CD4-positive, alpha-beta T cell (primary cell): ENCODE results near the gene ACTRT3. TPM values are rescaled to one million over a fixed set of nuclear protein-coding genes. Genes with fewer than 3 reads are reported as not detected.

Source experiments
- ATAC-seq: fragments of 200-7000 bp; cut with Tn5 transposase; one replicate; pipeline ENCODE4 v1.10.0; 2022; ENCODE audit warnings: mild to moderate bottlenecking; ENCODE audit not compliant: poor library complexity
- CTCF ChIA-PET: fragments of 350-600 bp; sonication (Branson Sonifier 250); formaldehyde crosslinking; loops from one replicate; lab custom pipeline; 2021; ENCODE audit warnings: antibody characterized with exemption, inconsistent platforms; lab: Charles Lee
- POLR2A ChIA-PET: fragments of 350-600 bp; sonication (Branson Sonifier 250); formaldehyde crosslinking; loops from one replicate; lab custom pipeline; 2021; ENCODE audit warnings: antibody characterized with exemption, inconsistent platforms; lab: Charles Lee
- DNase-seq, 14 experiments: peaks; one replicate each; pipeline ENCODE4 v3.0.0-alpha.2; 2013 to 2020; ENCODE audit warnings: mixed read lengths in 2 of 14
- H3K27ac ChIP-seq, 2 donors: one replicate each; pipeline versions ENCODE4 v1.5.1 to v1.7.0; 2013; ENCODE audit warnings: low read length in 2 of 2, low read depth in 1 of 2, mild to moderate bottlenecking in 1 of 2
- H3K27me3 ChIP-seq, 2 experiments: 1 replicate in 1 of 2; 2 replicates in 1 of 2; pipeline versions ENCODE4 v1.6.1 to v1.7.0; 2013; ENCODE audit warnings: low read length in 2 of 2, control low read depth in 1 of 2, mild to moderate bottlenecking in 1 of 2, moderate library complexity in 1 of 2; ENCODE audit not compliant: insufficient read depth in 2 of 2, control insufficient read depth in 1 of 2
- H3K36me3 ChIP-seq: one replicate; pipeline ENCODE4 v1.6.1; 2013; ENCODE audit warnings: low read length, control low read depth; ENCODE audit not compliant: insufficient read depth
- H3K4me1 ChIP-seq: one replicate; pipeline ENCODE4 v1.6.1; 2013; ENCODE audit warnings: low read length, control low read depth; ENCODE audit not compliant: insufficient read depth
- H3K4me3 ChIP-seq: one replicate; pipeline ENCODE4 v1.5.1; 2013; ENCODE audit warnings: mild to moderate bottlenecking, low read length, moderate library complexity
- H3K9me3 ChIP-seq, 2 experiments: 1 replicate in 1 of 2; 2 replicates in 1 of 2; pipeline versions ENCODE4 v1.6.1 to v1.7.0; 2013; ENCODE audit warnings: low read length in 2 of 2, mild to moderate bottlenecking in 2 of 2, control low read depth in 1 of 2, moderate library complexity in 1 of 2; ENCODE audit not compliant: control insufficient read depth in 1 of 2, insufficient read depth in 1 of 2
- H3K27ac Mint-ChIP-seq: one replicate; pipeline ENCODE4 v1.8.0; 2020; ENCODE audit warnings: mixed read lengths
- H3K27me3 Mint-ChIP-seq: one replicate; pipeline ENCODE4 v1.8.0; 2021; ENCODE audit warnings: mixed read lengths
- H3K36me3 Mint-ChIP-seq: one replicate; pipeline ENCODE4 v1.8.0; 2021; ENCODE audit warnings: low read depth, mixed read lengths
- H3K4me1 Mint-ChIP-seq: one replicate; pipeline ENCODE4 v1.8.0; 2021; ENCODE audit warnings: low read depth, mixed read lengths
- H3K4me3 Mint-ChIP-seq: one replicate; pipeline ENCODE4 v1.8.0; 2020; ENCODE audit warnings: mild to moderate bottlenecking, mixed read lengths
- H3K9me3 Mint-ChIP-seq: one replicate; pipeline ENCODE4 v1.8.0; 2020; ENCODE audit warnings: mixed read lengths
- CTCF ChIP-seq: fragments of 200-600 bp; IDR thresholded peaks from one replicate; pipeline ENCODE4 v1.8.0; 2022; ENCODE audit warnings: antibody characterized with exemption, mild to moderate bottlenecking
- intact Hi-C, 2 experiments: fragments of 100-400 bp; cut with DNase I in 1 of 2; cut with micrococcal nuclease in 1 of 2; formaldehyde crosslinking; loops; one replicate each; pipeline versions ENCODE4 v1.15.1 to v1.9.0; 2023 to 2025; cut with DNase I, micrococcal nuclease
- total RNA-seq, 174 experiments: library from RNA in 2 of 174; stranded (reverse) in 2 of 174; gene quantifications; one replicate each; pipeline ENCODE4 v1.2.3 and lab custom pipeline; 2021 to 2026

Gene ACTRT3
- total RNA-seq, 2 experiments from 2014 or later: not detected

GRCh38 chr3:169792359-169792758 lies 23.0 kb upstream of the ACTRT3 start:
- no peak for TF ChIP-seq CTCF
- Mint-ChIP-seq H3K4me3 (no peak overlapping the region), H3K27ac (no peak overlapping the region), H3K36me3 (peaks cover 38% of the 10 kb centered on the region), H3K4me1 (no peaks in the 10 kb centered on the region), H3K27me3 (no peaks in the 10 kb centered on the region), H3K9me3 (no peaks in the 10 kb centered on the region)
- Histone ChIP-seq H3K4me1 (no peaks in the 10 kb centered on the region), H3K27me3 (no peaks in the 10 kb centered on the region), H3K4me3 (no peak overlapping the region), H3K36me3 (peaks cover 18% of the 10 kb centered on the region), H3K27ac (no peak overlapping the region), H3K9me3 (no peaks in the 10 kb centered on the region)
- CTCF ChIA-PET: no interaction called here
- intact Hi-C loops: no loop called here
- ATAC-seq (no peak), DNase-seq (no peak)
- POLR2A ChIA-PET: no interaction called here

- Mint-ChIP-seq H3K36me3 (peaks cover 50% of the 10 kb centered on the region), H3K27me3 (no peaks in the 10 kb centered on the region), H3K9me3 (no peaks in the 10 kb centered on the region), H3K4me1 (no peaks in the 10 kb centered on the region), H3K4me3 (no peak overlapping the region), H3K27ac (no peak overlapping the region)
- H3K9me3 ChIP-seq: no peaks in the 10 kb centered on the region
- no peaks in the 10 kb centered on the region for H3K4me1 ChIP-seq
- DNase-seq: no peak
- no peak overlapping the region for H3K4me3 ChIP-seq
- H3K27me3 ChIP-seq: no peaks in the 10 kb centered on the region
- no peak for ATAC-seq
- no peak for TF ChIP-seq CTCF
- H3K27ac ChIP-seq: no peak overlapping the region
- POLR2A ChIA-PET: no interaction called here
- peaks cover 33% of the 10 kb centered on the region for H3K36me3 ChIP-seq
- intact Hi-C loops: no loop called here
- CTCF ChIA-PET: no interaction called here
Measured at GRCh38 chr3:169790687-169791429, 21.5 kb upstream of the ACTRT3 start.

- H3K27ac Mint-ChIP-seq: no peak overlapping the region
- CTCF ChIA-PET: no interaction called here
- intact Hi-C loops: no loop called here
Measured at GRCh38 chr3:169790219-169790618, 20.9 kb upstream of the ACTRT3 start.

More at GRCh38 chr3:169790219-169790618, 20.9 kb upstream of the ACTRT3 start:
- H3K9me3 Mint-ChIP-seq: no peaks in the 10 kb centered on the region
- no peak for ATAC-seq
- Histone ChIP-seq H3K27ac (no peak overlapping the region), H3K9me3 (no peaks in the 10 kb centered on the region), H3K4me3 (no peak overlapping the region), H3K36me3 (peaks cover 39% of the 10 kb centered on the region), H3K27me3 (no peaks in the 10 kb centered on the region), H3K4me1 (no peaks in the 10 kb centered on the region)
- DNase-seq: no peak
- peaks cover 57% of the 10 kb centered on the region for H3K36me3 Mint-ChIP-seq
- H3K4me3 Mint-ChIP-seq: no peak overlapping the region
- TF ChIP-seq CTCF: no peak
- H3K27me3 Mint-ChIP-seq: no peaks in the 10 kb centered on the region
- POLR2A ChIA-PET: no interaction called here
- no peaks in the 10 kb centered on the region for H3K4me1 Mint-ChIP-seq
